ENCODE data around the gene FAM186B. TPM values are rescaled to one million over a fixed set of nuclear protein-coding genes. Genes with fewer than 3 reads are reported as not detected.
A peak's percentile ranks its signal among the peaks of the same experiment; 100 is the strongest.

The FAM186B gene
- total RNA-seq, 1 experiment from 2014 or later = not detected

DNA sequence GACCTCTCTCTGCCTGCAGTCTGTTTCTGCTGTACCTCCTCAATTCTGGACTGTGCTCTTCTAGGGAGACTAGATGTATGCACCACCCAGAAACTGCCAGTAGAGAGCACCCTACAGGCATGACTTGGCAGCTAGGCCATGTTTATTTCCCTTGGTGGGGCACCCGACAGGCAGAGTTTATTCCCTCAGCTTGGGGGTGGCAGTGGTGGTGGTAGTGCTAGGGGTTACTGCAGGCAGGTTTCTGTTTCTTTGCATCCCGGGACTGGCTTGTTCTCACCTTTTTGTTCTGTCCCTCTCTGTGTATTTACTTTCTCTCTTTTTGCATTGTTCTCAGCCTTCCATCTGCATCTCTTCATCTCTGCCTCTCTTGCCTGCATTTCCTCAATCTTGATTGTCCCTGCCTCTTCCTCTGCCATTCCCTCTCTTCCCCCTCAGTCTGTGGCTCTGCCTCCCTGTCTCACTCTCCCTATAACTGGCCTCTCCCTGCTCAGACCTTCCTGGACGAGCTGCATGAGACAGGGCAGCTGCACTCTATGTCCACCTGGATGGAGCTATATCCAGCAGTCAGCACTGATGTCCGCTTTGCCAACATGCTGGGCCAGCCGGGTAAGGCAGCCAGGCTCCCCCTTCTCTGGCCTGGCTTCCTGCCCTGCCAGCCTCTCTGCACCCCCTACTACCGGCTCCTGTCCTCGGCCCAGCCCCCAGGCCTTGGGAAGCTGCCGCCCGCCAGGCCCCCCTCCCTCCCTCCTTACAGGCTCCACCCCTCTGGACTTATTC, 31.7 kb upstream of the FAM186B start:
- peak; percentile 38 for DNase-seq (ENCODE audit: low read depth)

DNA sequence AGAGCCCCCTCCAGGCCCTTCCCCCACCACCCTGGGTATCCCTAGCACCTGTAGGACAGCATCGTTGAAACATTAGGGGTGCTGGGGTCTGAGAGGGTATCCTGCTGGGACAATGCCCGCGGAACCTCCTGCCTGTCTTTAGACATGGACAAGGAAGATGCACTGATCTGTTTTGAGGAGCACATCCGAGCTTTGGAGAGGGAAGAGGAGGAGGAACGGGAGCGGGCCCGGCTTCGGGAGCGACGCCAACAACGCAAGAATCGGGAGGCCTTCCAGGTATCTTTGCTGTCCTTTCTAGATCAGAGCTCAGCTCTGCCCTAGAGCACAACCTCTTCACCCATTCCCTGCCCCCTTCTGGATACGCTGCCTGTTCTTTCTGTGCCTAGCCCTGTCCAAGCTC, 31.1 kb upstream of the FAM186B start:
- in situ Hi-C loops (cut with HindIII; ENCODE audit: low pct_unique_long_range_greater_than_20kb, low sequenced_read_pairs) = no loop called here
- no peak for DNase-seq (ENCODE audit: low read depth)

More for the DNA sequence above, 31.7 kb upstream of the FAM186B start:
- in situ Hi-C loops (cut with HindIII; ENCODE audit: low pct_unique_long_range_greater_than_20kb, low sequenced_read_pairs) = no loop called here

DNA sequence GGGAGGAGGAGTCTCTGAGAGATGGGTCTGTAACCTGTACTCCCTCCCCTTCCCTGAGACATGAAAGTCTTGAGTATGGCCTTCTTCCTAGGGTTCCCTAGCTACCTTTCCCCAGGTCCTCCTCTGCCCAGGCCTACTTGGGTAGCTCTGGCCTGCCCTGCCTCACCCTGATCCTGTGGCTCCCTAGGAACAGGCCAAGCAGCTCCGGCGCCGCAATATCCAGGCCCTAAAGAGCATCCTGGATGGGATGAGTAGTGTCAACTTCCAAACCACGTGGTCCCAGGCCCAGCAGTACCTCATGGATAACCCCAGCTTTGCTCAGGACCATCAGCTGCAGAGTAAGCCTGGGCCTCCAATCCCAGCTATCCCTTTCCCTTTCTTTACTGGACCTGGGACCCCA, 30.2 kb upstream of the FAM186B start:
- in situ Hi-C loops (cut with HindIII; ENCODE audit: low pct_unique_long_range_greater_than_20kb, low sequenced_read_pairs) = no loop called here
- no peak for DNase-seq (ENCODE audit: low read depth)

DNA sequence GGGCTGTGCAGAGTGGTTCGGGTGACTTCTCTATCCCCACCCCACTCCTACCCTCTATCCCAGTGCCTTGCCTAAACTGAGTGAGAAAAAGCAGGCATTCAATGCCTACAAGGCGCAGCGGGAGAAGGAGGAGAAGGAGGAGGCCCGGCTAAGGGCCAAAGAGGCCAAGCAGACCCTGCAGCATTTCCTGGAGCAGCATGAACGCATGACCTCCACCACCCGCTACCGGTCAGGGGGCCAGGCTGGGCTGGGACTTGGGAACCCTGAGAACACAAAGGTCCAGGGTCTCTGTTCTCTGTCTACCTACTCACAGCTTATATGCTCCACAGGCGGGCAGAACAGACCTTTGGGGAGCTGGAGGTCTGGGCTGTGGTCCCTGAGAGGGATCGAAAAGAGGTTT, 29.6 kb upstream of the FAM186B start:
- in situ Hi-C loops (cut with HindIII; ENCODE audit: low pct_unique_long_range_greater_than_20kb, low sequenced_read_pairs) = no loop called here
- DNase-seq (ENCODE audit: low read depth) = no peak

DNA sequence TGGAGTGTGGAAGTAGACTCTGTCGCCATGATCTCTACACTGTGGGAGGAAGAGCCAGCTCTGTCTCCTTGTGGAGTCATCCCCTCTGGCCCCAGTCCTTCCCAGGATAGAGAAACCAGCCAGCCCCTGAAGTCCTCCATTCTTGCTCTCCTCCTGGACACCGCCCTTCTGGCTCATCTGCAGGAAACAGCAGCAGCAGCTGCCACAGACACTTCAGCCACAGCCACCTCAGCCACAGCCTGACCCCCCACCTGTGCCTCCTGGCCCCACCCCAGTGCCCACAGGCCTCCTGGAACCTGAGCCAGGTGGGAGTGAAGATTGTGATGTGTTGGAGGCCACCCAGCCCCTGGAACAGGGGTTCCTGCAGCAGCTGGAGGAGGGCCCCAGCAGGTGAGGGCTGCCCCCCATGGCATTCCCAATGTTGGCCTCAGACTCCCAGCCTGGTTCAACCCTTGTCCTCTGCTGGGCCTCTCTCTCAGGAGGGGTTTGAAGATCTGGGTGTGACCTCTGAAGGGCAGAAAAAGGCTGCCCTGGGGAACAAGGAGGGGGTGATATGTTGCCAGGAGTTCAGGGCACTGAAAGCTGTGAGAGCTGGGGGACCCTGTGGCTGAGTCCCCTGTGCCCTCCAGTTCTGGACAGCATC, 28.4 kb upstream of the FAM186B start:
- in situ Hi-C loops (cut with HindIII; ENCODE audit: low pct_unique_long_range_greater_than_20kb, low sequenced_read_pairs) = no loop called here
- no peak for DNase-seq (ENCODE audit: low read depth)

DNA sequence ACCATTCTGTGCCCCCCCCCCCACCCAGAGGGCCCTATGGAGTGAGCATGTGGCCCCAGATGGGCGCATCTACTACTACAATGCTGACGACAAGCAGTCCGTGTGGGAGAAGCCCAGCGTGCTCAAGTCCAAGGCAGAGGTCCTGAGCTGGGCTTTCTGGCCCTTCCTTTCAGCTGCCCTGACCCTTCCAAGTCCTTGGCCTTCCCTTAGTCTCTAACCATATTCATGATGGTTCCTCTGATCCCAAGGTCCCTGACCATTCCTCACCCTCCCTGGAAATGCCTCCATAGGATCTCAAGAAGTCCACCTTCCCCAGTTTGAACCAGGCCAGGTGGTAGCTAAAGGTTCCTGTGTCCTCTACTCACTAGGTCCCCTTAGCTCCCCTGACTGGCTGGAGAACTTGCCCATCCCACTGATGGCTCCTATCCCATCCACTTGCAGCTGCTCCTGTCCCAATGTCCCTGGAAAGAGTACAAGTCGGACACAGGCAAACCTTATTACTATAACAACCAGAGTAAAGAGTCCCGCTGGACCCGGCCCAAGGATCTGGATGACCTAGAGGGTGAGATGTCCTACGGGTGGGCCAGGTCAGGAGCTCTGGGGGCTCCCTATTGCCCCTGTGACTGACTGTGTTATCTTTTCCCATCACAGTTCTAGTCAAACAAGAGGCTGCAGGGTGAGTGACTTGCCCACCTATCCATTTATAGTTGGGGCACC, 27.7 kb upstream of the FAM186B start:
- in situ Hi-C loops (cut with HindIII; ENCODE audit: low pct_unique_long_range_greater_than_20kb, low sequenced_read_pairs) = no loop called here
- no peak for DNase-seq (ENCODE audit: low read depth)

DNA sequence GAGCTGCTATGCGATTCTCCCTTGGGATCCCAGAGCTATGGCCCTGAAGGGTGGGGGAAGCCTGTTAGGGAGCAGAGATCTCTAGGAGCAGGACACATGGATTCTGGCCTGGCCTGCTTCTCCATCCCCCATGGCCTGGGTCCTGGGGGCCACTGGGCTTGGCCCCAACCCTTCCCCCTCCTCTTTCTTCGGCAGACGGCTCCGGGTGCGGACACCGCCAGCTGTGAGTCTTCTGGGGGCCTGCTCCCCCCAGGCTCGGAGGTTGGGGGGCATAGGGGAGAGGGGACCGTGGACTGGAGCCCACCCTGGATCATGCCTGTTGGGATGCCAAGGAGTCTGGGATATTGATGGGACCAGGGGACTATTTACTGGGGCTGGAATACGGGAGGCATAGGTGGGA, 27.0 kb upstream of the FAM186B start:
- no peak for DNase-seq (ENCODE audit: low read depth)
- in situ Hi-C loops (cut with HindIII; ENCODE audit: low pct_unique_long_range_greater_than_20kb, low sequenced_read_pairs) = no loop called here

DNA sequence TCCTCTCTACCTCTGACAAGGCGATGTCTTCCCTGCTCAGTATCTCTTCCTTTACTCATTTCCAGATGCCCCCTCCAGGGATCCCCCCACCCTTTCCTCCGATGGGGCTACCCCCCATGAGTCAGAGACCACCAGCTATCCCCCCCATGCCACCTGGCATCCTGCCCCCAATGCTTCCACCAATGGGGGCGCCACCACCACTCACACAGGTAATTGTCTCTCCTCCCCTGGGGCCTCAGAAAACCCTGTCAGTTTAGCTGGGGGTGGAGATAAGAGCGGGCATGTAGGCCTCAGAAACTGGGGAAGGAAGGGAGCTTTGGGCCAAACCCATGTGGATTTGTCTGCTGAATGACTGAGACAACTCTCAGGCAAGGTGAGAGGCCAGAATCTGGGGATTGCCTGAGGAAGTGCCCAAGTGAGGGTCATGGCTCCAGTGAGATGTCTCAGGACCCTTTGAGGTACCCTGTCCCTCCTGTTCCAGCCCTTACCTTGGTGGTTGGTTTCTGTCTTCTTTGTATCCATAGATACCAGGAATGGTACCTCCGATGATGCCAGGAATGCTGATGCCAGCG, 26.0 kb upstream of the FAM186B start:
- no peak for DNase-seq (ENCODE audit: low read depth)
- in situ Hi-C loops (cut with HindIII; ENCODE audit: low pct_unique_long_range_greater_than_20kb, low sequenced_read_pairs) = no loop called here

DNA sequence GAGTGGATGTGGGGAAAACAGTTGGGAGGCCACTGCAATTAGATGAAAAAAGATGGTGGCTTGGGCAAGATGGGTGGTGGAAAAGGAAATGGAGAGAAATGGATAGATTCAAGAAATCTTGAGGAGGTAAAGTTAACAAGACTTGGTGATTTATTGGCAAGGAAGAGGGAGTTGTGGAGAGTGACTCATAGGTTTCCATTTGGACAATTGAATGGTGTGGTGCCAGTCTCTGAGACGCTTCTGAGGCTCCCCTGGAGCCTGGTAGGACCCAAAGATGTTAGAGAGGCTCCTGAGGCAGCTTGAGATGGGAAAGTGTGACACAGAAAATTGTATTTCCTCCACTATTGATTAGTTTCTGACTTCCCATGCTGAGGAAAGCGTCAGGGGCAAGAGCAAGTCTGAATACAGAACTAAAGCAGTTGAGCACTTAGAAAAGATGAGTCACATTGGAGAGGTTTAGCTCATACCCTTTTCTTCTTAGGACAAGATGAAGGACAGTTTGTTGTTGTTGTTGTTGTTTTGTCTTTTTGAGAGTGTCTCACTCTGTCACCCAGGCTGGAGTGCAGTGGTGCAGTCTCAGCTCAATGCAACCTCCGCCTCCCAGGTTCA, 22.4 kb upstream of the FAM186B start:
- in situ Hi-C loops (cut with HindIII; ENCODE audit: low pct_unique_long_range_greater_than_20kb, low sequenced_read_pairs) = no loop called here
- DNase-seq (ENCODE audit: low read depth) = peak; percentile 15

DNA sequence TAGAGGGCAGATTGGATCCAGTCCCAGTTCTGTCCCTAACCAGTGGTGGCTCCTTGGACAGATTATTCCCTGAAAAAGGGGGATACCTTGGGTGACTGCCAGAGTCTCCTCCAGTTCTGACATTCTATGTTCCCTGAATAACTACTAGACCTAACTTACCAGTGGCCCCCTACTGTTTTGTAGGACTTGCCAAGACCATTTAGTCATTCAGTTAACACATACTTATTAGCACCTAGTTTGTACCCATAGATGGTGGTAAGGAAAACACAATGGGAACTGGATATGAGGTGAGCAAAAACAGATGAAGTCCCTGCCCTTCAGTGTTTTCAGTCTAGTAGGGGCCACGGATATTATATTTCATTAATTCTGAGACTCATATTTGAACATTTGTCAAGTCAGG, 21.4 kb upstream of the FAM186B start:
- in situ Hi-C loops (cut with HindIII; ENCODE audit: low pct_unique_long_range_greater_than_20kb, low sequenced_read_pairs) = no loop called here
- DNase-seq (ENCODE audit: low read depth) = no peak

DNA sequence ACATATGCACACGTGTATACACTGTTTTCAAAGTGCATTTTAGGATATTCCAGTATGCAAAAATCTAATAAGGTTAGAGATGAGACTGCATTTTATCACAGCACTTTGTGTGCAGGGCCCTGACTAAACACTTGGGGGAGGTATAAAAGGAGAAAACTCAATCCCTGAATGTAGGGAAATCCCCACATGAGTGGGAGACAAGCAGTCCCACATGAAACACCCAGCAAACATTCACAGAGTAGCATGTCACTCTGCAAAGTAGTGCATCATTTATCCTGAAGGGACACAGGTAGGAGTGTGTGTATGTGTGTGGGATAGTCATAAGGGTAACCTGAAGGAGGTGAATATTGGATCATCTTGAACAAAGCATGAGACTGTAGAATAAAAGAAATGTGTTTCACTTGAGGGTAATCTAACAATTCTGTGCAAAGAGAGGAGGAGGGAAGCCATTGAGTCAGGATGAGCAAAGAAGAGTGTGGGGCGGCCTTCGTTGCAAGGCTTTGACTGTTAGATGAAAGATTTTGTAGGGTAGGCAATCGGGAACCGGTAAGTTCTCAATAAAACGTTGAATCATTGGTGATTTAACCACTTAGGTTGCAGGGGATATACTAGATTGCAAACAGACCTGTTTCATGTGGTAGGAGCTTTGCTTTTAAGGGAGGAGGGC, 20.9 kb upstream of the FAM186B start:
- DNase-seq (ENCODE audit: low read depth) = peak; percentile 27
- in situ Hi-C loops (cut with HindIII; ENCODE audit: low pct_unique_long_range_greater_than_20kb, low sequenced_read_pairs) = no loop called here

DNA sequence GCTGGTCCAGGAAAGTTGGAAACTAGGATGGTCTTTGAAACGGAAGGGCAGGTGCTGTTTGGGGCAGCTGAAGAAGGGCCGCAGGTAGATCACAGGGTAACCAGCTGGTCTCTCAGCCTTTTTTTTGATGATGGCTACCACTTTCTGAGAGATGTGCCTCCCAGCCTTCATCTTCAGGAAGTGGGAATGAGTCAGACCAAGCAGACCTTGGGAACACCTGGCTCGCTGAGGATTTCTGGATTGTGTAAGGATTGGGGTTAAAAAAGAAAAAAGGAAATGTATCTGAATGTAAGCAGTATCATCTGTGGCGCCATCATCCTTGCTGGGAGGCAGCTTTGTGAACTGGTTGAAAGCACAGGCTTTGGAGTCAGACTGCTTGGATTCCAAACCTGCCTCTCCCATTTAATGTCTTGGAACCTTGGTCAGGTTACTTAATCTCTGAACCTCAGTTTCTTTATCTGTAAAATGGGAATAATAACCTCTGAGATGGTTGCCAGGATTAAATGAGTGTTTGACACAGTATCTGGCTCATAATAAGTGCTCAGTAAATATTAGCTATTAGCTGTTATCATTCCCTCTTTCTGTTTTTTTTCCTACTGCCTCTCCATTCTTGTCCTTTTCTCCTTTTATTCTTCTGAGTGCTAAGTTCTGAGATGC, 19.6 kb upstream of the FAM186B start:
- in situ Hi-C loops (cut with HindIII; ENCODE audit: low pct_unique_long_range_greater_than_20kb, low sequenced_read_pairs) = no loop called here
- DNase-seq (ENCODE audit: low read depth) = peak; percentile 34

DNA sequence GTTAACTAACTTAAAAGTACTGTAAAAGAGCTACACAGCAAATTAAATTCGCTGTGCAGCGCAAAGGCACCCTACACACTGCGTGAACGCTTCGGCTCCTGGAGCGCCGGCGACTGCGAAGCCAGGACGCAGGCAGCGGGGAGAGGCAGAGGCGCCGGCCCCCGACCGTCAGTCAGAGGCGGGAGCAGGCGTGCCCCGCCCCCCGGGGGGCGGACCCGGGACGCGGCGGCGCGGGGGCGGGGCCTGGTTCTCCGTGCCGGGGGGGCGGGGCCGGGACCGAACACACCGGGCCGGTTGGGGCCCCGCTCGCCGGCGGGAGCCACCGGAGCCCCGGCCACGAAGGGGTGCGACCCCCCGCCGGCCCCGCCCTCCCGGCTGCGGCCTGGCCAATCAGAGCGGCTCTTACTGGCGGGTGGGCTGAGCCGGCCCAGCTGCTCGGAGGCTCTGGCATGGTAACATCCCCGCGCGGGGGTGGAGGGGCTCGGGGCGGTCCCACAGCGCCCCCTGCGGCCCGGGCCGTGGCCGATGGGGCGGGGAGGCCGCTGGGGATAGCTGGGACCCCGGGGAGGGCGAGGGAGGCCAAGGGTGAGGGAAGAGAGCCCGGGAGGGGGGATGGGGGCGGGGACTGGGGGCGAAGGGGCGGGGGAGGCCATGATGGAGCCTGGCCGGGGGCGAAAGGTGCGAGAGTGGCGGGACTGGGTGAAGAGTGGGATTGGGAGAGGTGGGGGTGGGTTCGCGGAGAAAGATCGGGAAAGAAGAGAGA, 17.9 kb upstream of the FAM186B start, which contains the start of gene PRPF40B:
Gene PRPF40B, plus strand, starts transcription at position 420 of the 763 bp plus-strand sequence. Its CDS starts 30 bp downstream, at position 450.
- in situ Hi-C loops (cut with HindIII; ENCODE audit: low pct_unique_long_range_greater_than_20kb, low sequenced_read_pairs) = no loop called here
- peak; percentile 70 for DNase-seq (ENCODE audit: low read depth)

DNA sequence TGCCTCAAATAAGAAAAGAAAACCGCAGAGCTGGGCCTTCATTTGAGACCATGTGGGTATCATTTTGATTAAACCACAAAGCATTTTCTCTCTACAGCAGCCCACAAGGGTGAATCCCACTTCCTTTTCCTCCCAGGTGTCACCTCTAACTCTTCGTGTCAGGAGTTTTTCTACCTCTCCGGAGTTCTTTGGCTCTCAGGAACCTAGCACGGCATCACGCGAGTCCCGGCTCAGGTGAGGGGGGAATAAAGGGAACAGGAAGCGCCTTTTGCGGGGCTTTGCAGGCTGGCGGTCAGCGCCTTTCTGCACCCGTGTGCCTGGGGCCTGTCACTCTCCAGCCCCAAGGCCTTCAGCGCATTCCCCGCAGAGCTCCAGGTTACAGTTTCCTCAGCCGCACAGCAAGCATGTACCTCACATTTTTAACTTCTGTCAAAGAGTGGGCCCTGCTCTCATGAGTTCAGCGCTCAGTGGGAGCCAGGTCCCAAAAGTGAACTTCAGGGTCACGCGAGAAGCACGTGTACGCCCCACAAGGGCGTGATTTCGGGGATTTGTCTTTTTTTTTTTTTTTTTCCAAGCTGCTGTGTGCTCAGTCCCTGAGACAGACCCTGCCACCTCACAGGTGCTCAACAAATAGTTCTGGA, 17.2 kb upstream of the FAM186B start:
- in situ Hi-C loops (cut with HindIII; ENCODE audit: low pct_unique_long_range_greater_than_20kb, low sequenced_read_pairs) = no loop called here
- no peak for DNase-seq (ENCODE audit: low read depth)

DNA sequence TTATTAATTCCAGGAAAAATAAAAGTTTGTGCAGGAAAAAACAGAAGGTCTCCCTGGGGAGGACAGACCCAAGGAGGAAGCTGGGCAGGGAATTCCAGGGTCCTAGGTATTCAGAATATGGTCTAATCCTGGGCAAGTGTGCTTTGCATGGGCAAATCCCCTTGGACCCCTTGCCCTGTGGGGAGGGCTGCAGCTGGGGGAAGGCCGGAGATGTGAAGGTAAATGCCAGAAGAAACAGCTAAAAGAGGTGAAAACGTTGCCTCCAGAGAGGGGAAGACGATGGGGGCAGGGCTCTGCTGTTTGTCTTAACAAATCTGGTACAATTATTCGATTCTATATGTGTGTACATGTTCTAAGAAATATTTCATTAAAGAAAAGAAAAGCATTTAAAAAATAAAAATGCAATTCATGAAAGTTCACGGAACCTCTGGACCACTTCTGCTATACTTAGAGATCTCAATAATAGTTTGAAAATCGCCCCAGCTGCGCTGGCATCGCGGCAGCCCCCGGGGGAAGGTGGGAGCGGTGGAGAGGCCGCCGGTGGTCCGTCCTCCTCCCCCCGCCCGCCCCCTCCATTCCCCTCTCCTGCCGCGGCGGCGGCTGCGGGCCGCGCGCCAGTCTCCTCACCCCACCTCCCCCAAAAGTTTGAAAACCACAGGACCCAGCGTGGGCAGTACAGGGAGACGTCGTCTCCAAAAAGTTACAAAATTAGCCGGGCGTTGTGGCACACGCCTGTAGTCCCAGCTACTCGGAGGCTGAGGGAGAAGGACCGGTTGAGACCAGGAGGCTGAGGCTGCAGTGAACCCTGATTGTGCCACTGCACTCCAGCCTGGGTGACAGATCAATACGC, 16.4 kb upstream of the FAM186B start:
- in situ Hi-C loops (cut with HindIII; ENCODE audit: low pct_unique_long_range_greater_than_20kb, low sequenced_read_pairs) = no loop called here
- no peak for DNase-seq (ENCODE audit: low read depth)

DNA sequence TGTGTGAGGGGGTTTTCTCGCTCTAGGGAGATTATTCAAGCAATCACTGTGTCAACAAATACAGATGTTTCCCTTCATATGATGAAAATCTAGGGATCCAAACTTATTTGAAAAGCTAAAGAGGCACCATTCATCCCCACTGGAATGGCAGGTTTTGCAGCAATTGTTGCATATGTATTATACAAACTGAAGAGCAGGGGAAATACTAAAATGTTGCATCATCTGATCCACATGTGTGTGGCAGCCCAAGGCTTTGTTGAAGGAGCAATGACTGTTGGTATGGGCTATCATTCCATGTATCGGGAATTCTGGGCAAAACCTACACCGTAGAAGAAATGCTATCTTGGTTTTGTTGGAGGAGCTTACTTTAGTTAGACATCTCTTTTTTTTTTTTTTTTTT, 13.8 kb upstream of the FAM186B start:
- no peak for DNase-seq (ENCODE audit: low read depth)
- in situ Hi-C loops (cut with HindIII; ENCODE audit: low pct_unique_long_range_greater_than_20kb, low sequenced_read_pairs) = no loop called here
